H1 (cell line): Measurements from ENCODE around the gene DARS1. TPM values are rescaled to one million over a fixed set of nuclear protein-coding genes. Genes with fewer than 3 reads are reported as not detected.
A peak's percentile ranks its signal among the peaks of the same experiment; 100 is the strongest.

Source experiments
- CTCF ChIA-PET: fragments of 300-600 bp; sonication (Branson Sonifier 250); formaldehyde crosslinking; loops from one replicate; lab custom pipeline; 2021; ENCODE audit not compliant: partially characterized antibody; lab: Charles Lee
- POLR2A ChIA-PET: fragments of 300-600 bp; sonication (Branson Sonifier 250); formaldehyde crosslinking; loops from one replicate; lab custom pipeline; 2021; ENCODE audit warnings: inconsistent platforms; ENCODE audit not compliant: partially characterized antibody; lab: Charles Lee
- DNase-seq, 2 experiments: peaks; one replicate each; pipeline versions ENCODE4 v3.0.0 to v3.0.0-alpha.2; 2010 to 2022; ENCODE audit warnings: low spot score in 2 of 2, low read depth in 1 of 2, mixed read lengths in 1 of 2
- FAIRE-seq: peaks from 2 replicates; lab custom pipeline; 2011; peaks lifted over from hg19 to GRCh38; lab: Jason Lieb, UNC
- H2AFZ ChIP-seq: 2 replicates; pipeline ENCODE4 v1.8.1; 2012; ENCODE audit warnings: low read length, inconsistent platforms
- H2AK5ac ChIP-seq: 2 replicates; pipeline ENCODE4 v1.6.1; 2013; ENCODE audit warnings: low read depth, low read length
- H2BK120ac ChIP-seq: replicated peaks from 2 replicates; pipeline ENCODE3; 2013; ENCODE audit warnings: low read depth, low read length, inconsistent platforms
- H2BK12ac ChIP-seq: 2 replicates; pipeline ENCODE4 v1.6.1; 2013; ENCODE audit warnings: low read depth, low read length
- H2BK15ac ChIP-seq: 2 replicates; pipeline ENCODE4 v1.6.1; 2013; ENCODE audit warnings: low read length
- H2BK20ac ChIP-seq: 2 replicates; pipeline ENCODE4 v1.6.1; 2013; ENCODE audit warnings: low read length
- H2BK5ac ChIP-seq: 2 replicates; pipeline ENCODE4 v1.6.1; 2013; ENCODE audit warnings: low read depth, low read length
- H3K14ac ChIP-seq: 2 replicates; pipeline ENCODE4 v1.6.1; 2013; ENCODE audit warnings: inconsistent platforms; ENCODE audit not compliant: insufficient read length
- H3K18ac ChIP-seq: 2 replicates; pipeline ENCODE4 v1.6.1; 2013; ENCODE audit warnings: low read length; ENCODE audit errors: extremely low read depth
- H3K23ac ChIP-seq: 2 replicates; pipeline ENCODE4 v1.6.1; 2013; ENCODE audit warnings: inconsistent platforms; ENCODE audit not compliant: insufficient read length
- H3K23me2 ChIP-seq: 2 replicates; pipeline ENCODE4 v1.6.1; 2013; ENCODE audit warnings: low read depth, low read length
- H3K27ac ChIP-seq: 2 replicates; pipeline ENCODE4 v1.6.1; 2011; ENCODE audit warnings: low read depth, low read length, inconsistent platforms
- H3K27me3 ChIP-seq, 4 experiments: replicated peaks in 1 of 4; 1 replicate in 1 of 4; 2 replicates in 3 of 4; pipeline versions ENCODE4 v1.6.1 to v1.8.1; 2011 to 2013; ENCODE audit warnings: low read length in 3 of 4, mild to moderate bottlenecking in 3 of 4, inconsistent platforms in 2 of 4, mixed read lengths in 2 of 4, moderate library complexity in 1 of 4; ENCODE audit not compliant: control insufficient read depth in 3 of 4, insufficient read depth in 3 of 4; ENCODE audit errors: extremely low read depth in 1 of 4
- H3K36me3 ChIP-seq, 4 experiments: 2 replicates each; pipeline versions ENCODE4 v1.6.1 to v1.8.1; 2011 to 2013; ENCODE audit warnings: mild to moderate bottlenecking in 4 of 4, low read length in 3 of 4, moderate library complexity in 2 of 4, control low read depth in 1 of 4, inconsistent platforms in 1 of 4; ENCODE audit not compliant: insufficient read depth in 4 of 4, control insufficient read depth in 2 of 4
- H3K4ac ChIP-seq: replicated peaks from 2 replicates; pipeline ENCODE3; 2013; ENCODE audit warnings: low read length, low read depth, mixed read lengths, inconsistent platforms; ENCODE audit not compliant: insufficient read length
- H3K4me1 ChIP-seq, 4 experiments: replicated peaks in 1 of 4; 1 replicate in 1 of 4; 2 replicates in 3 of 4; pipeline versions ENCODE4 v1.6.1 to v1.8.1; 2011 to 2013; ENCODE audit warnings: low read length in 3 of 4, inconsistent platforms in 2 of 4, mixed read lengths in 1 of 4; ENCODE audit not compliant: insufficient read depth in 4 of 4, control insufficient read depth in 3 of 4
- H3K4me2 ChIP-seq, 2 experiments: 2 replicates each; pipeline versions ENCODE4 v1.6.1 to v1.8.1; 2011 to 2013; ENCODE audit warnings: low read depth in 2 of 2, low read length in 2 of 2, control low read depth in 1 of 2, inconsistent platforms in 1 of 2, mild to moderate bottlenecking in 1 of 2; ENCODE audit not compliant: insufficient read depth in 1 of 2
- H3K4me3 ChIP-seq, 4 experiments: fragments of 200-600, 300-600 bp in 1 of 4; sonication (generic), shearing (Covaris generic), sonication (Bioruptor Twin) in 1 of 4; 2 replicates each; pipeline versions ENCODE4 v1.5.1 to v1.8.1; 2011 to 2016; ENCODE audit warnings: low read length in 4 of 4, low read depth in 3 of 4, control low read depth in 2 of 4, inconsistent platforms in 2 of 4, mild to moderate bottlenecking in 2 of 4, mixed read lengths in 1 of 4, moderate library complexity in 1 of 4; ENCODE audit not compliant: insufficient read depth in 2 of 4; ENCODE audit errors: extremely low read depth in 1 of 4
- H3K56ac ChIP-seq: replicated peaks from 2 replicates; pipeline ENCODE3; 2013; ENCODE audit warnings: low read depth, mild to moderate bottlenecking, mixed read lengths, low read length, inconsistent platforms; ENCODE audit not compliant: insufficient read length
- H3K79me1 ChIP-seq: 2 replicates; pipeline ENCODE4 v1.6.1; 2013; ENCODE audit warnings: low read depth, low read length, control low read depth
- H3K79me2 ChIP-seq, 2 experiments: 2 replicates each; pipeline versions ENCODE4 v1.6.1 to v1.8.1; 2012 to 2013; ENCODE audit warnings: low read length in 2 of 2, mild to moderate bottlenecking in 2 of 2, inconsistent platforms in 1 of 2; ENCODE audit not compliant: insufficient read depth in 2 of 2, control insufficient read depth in 1 of 2
- H3K9ac ChIP-seq, 4 experiments: replicated peaks in 1 of 4; 1 replicate in 1 of 4; 2 replicates in 3 of 4; pipeline versions ENCODE4 v1.6.1 to v1.8.1; 2011 to 2013; ENCODE audit warnings: low read depth in 3 of 4, low read length in 3 of 4, control low read depth in 2 of 4, mild to moderate bottlenecking in 2 of 4, moderate library complexity in 2 of 4, inconsistent platforms in 1 of 4; ENCODE audit errors: extremely low read depth in 1 of 4
- H3K9me3 ChIP-seq, 2 experiments: 2 replicates each; pipeline versions ENCODE4 v1.6.1 to v1.8.1; 2012 to 2013; ENCODE audit warnings: mild to moderate bottlenecking in 2 of 2, moderate library complexity in 2 of 2, control low read depth in 1 of 2, inconsistent platforms in 1 of 2, low read depth in 1 of 2, low read length in 1 of 2, mixed read lengths in 1 of 2; ENCODE audit not compliant: insufficient read depth in 2 of 2
- H4K20me1 ChIP-seq, 2 experiments: replicated peaks in 1 of 2; 2 replicates each; pipeline versions ENCODE3 to v1.8.1; 2011 to 2013; ENCODE audit warnings: inconsistent platforms in 2 of 2, low read length in 2 of 2, mild to moderate bottlenecking in 1 of 2; ENCODE audit not compliant: insufficient read depth in 2 of 2, control insufficient read depth in 1 of 2
- H4K5ac ChIP-seq: 2 replicates; pipeline ENCODE4 v1.6.1; 2013; ENCODE audit warnings: low read length, low read depth, mixed read lengths, inconsistent platforms; ENCODE audit not compliant: insufficient read length
- H4K8ac ChIP-seq: 2 replicates; pipeline ENCODE4 v1.8.0; 2013; ENCODE audit warnings: mild to moderate bottlenecking, moderate library complexity, low read length, inconsistent platforms; ENCODE audit not compliant: insufficient read depth; ENCODE audit errors: extremely low read depth
- H4K91ac ChIP-seq: replicated peaks from 2 replicates; pipeline ENCODE3; 2013; ENCODE audit warnings: low read length, mixed read lengths, inconsistent platforms; ENCODE audit not compliant: insufficient read length
- ASH2L ChIP-seq: fragments of 200-600, 300-600 bp; sonication (generic); IDR thresholded peaks from one replicate; pipeline ENCODE4 v1.7.1; 2017; ENCODE audit warnings: low read length
- EP300 ChIP-seq, 2 experiments: IDR thresholded peaks; 1 replicate in 1 of 2; 2 replicates in 1 of 2; pipeline ENCODE4 v1.6.1; 2011 to 2012; ENCODE audit warnings: low read depth in 2 of 2, low read length in 2 of 2, mild to moderate bottlenecking in 2 of 2, borderline replicate concordance in 1 of 2, inconsistent platforms in 1 of 2, moderate library complexity in 1 of 2
- EZH2 ChIP-seq: fragments of 200-600 bp; sonication (generic); IDR thresholded peaks from 2 replicates; pipeline ENCODE4 v1.7.1; 2012; ENCODE audit warnings: low read depth, mild to moderate bottlenecking, moderate library complexity, low read length, inconsistent platforms; ENCODE audit not compliant: severe bottlenecking
- FOSL1 ChIP-seq: IDR thresholded peaks from 2 replicates; pipeline ENCODE4 v1.6.1; 2011; ENCODE audit warnings: mild to moderate bottlenecking, low read depth, low read length, moderate library complexity; ENCODE audit not compliant: insufficient read depth
- JUND ChIP-seq: IDR thresholded peaks from 2 replicates; pipeline ENCODE4 v1.6.1; 2011; ENCODE audit warnings: mild to moderate bottlenecking, improper control_type of control experiment, low read length
- PHF8 ChIP-seq: fragments of 200-600 bp; sonication (generic); conservative IDR thresholded peaks from 2 replicates; pipeline ENCODE4 v1.7.1; 2012; ENCODE audit warnings: low read depth, mild to moderate bottlenecking, inconsistent platforms, low read length, moderate library complexity
- POLR2AphosphoS5 ChIP-seq: IDR thresholded peaks from 2 replicates; pipeline ENCODE4 v1.6.1; 2011; ENCODE audit warnings: low read depth, low read length
- RXRA ChIP-seq: IDR thresholded peaks from 2 replicates; pipeline ENCODE4 v1.6.1; 2011; ENCODE audit warnings: low read depth, mild to moderate bottlenecking, low read length, moderate library complexity; ENCODE audit not compliant: insufficient read depth
- SIRT6 ChIP-seq: IDR thresholded peaks from one replicate; pipeline ENCODE4 v1.7.1; 2012; ENCODE audit warnings: low read length, inconsistent platforms
- TCF12 ChIP-seq: IDR thresholded peaks from 2 replicates; pipeline ENCODE4 v1.6.1; 2011; ENCODE audit warnings: low read depth, mild to moderate bottlenecking, low read length
- TEAD4 ChIP-seq: IDR thresholded peaks from 2 replicates; pipeline ENCODE4 v1.6.1; 2012; ENCODE audit warnings: low read depth, low read length, inconsistent platforms, mixed read lengths
- WGBS, 2 experiments: shearing (Covaris generic) in 1 of 2; methylation state at CpG; one replicate each; pipeline versions ENCODE4 v1.1.6 to v1.1.7; 2013 to 2015; ENCODE audit warnings: low lambda C conversion rate in 2 of 2, mixed read lengths in 2 of 2, inconsistent platforms in 1 of 2, low coverage in 1 of 2, missing lambda C conversion rate in 1 of 2; ENCODE audit not compliant: insufficient replicate concordance in 2 of 2, insufficient coverage in 1 of 2, insufficient read length in 1 of 2; ENCODE audit errors: extremely low coverage in 1 of 2, missing lambda C conversion rate in 1 of 2; 5-methylcytosine and 5-hydroxymethylcytosine counted together
- polyA plus RNA-seq, 7 experiments: library from polyadenylated mRNA; depleted of rRNA in 3 of 7; stranded (reverse) in 5 of 7; unstranded in 2 of 7; fragments of >200 nt in 5 of 7; fragments of 200-250 nt in 2 of 7; gene quantifications; 1 replicate in 5 of 7; 2 replicates in 1 of 7; 4 replicates in 1 of 7; pipeline versions ENCODE4 v1.2.1 to v1.2.3, GENCODE V29; 2011 to 2013; ENCODE audit warnings: missing spikeins in 2 of 7, mixed read lengths in 2 of 7
- total RNA-seq: library from RNA; stranded (reverse); fragmentation: NEBNext Ultra II Directional; extraction: Animal tissue kit (Norgen Biotek cat#: 25700); gene quantifications from 2 replicates; pipeline ENCODE4 v1.2.1, GENCODE V29; 2021
- TF ChIP-seq, protein P1 (sequence below): IDR thresholded peaks from 2 replicates; pipeline ENCODE4 v1.6.1; 2012; ENCODE audit warnings: inconsistent platforms

Gene DARS1
- total and polyA plus RNA-seq, 2 of the 8 experiments (the other 6 are each of a cell fraction or from before 2014, with no cell fraction given) = 61.7 to 85.9 TPM

GRCh38 chr2:135985826-135986393 is 484 bp upstream of the DARS1 start:
- H4K5ac ChIP-seq = peak overlapping the region; percentile 55
- H2BK15ac ChIP-seq = no peak overlapping the region
- H3K79me1 ChIP-seq = no peaks in the 10 kb centered on the region; the same call in 1 of the 2 replicates
- peak overlapping the region; percentile 69 to 77 for H3K4me2 ChIP-seq
- H3K56ac ChIP-seq = no peak overlapping the region
- no peak overlapping the region for H2BK20ac ChIP-seq
- no peak overlapping the region for H2BK120ac ChIP-seq
- no peak overlapping the region for H4K91ac ChIP-seq
- H3K36me3 ChIP-seq = peaks cover 0 to 16% (median 7%) of the 10 kb centered on the region in 4 experiments; a peak in 5 of 8 replicates
- no peak overlapping the region for H3K14ac ChIP-seq
- no peak overlapping the region; the same call in 1 of the 2 replicates for H2AK5ac ChIP-seq
- H3K23ac ChIP-seq = no peak overlapping the region
- peak overlapping the region; percentile 96; the same call in 1 of the 2 replicates for H4K8ac ChIP-seq
- no peak for DNase-seq
- H3K27ac ChIP-seq = peak overlapping the region; percentile 97
- H3K9me3 ChIP-seq = no peaks in the 10 kb centered on the region
- peaks cover 3 to 26% of the 10 kb centered on the region in 2 experiments for H3K79me2 ChIP-seq
- H3K9ac ChIP-seq = peak overlapping the region; percentile 45 to 92 (median 78)
- no peak overlapping the region for H3K4ac ChIP-seq
- no peaks in the 10 kb centered on the region for H3K27me3 ChIP-seq
- peaks cover 0 to 5% (median 4%) of the 10 kb centered on the region in 4 experiments; a peak in 5 of 7 replicates for H3K4me1 ChIP-seq
- peak overlapping the region; percentile 57 for H2BK5ac ChIP-seq
- peak overlapping the region; percentile 96 for H2AFZ ChIP-seq
- H3K4me3 ChIP-seq = peak overlapping the region; percentile 22 to 96 (median 91)
- 36% methylated on average over 19 of the region's 19 CpGs; no CpG with 5 or more reads in 1 of the 2 experiments for WGBS, 2 experiments
- FAIRE-seq = no peak
- ChIA-PET POLR2A (interaction anchor here (1.0 to 1.6 kb wide), 8 partner anchors 9 to 110 kb away, joined by 3 to 8 read pairs (median 4); partner anchors contain the start of gene MCM6), CTCF (interaction anchor here (0.6 to 2.2 kb wide), 6 partner anchors 11 to 423 kb away, joined by 3 to 9 read pairs (median 3); no protein-coding TSS in a partner anchor)
- H3K23me2 ChIP-seq = peaks cover 5% of the 10 kb centered on the region
- H4K20me1 ChIP-seq = peaks cover 0 to 2% of the 10 kb centered on the region in 2 experiments
- peak overlapping the region; percentile 65; the same call in 1 of the 2 replicates for H2BK12ac ChIP-seq
- H3K18ac ChIP-seq = peak overlapping the region; percentile 89; the same call in 1 of the 2 replicates
- TF ChIP-seq TEAD4 (no peak), PHF8 (no peak), JUND (no peak), EP300 (IDR thresholded peaks at IDR 0.05; ENCODE audit: borderline replicate concordance in 1 of 2, low read depth in 2 of 2, low read length in 2 of 2) (no peak), FOSL1 (no peak), SIRT6 (no peak), EZH2 (no peak), TCF12 (no peak), ASH2L (peak; percentile 48), POLR2AphosphoS5 (0 out of 2 replicates have a peak, but pooled peaks have one; percentile 52), RXRA (no peak)
- TF ChIP-seq, protein P1, sequence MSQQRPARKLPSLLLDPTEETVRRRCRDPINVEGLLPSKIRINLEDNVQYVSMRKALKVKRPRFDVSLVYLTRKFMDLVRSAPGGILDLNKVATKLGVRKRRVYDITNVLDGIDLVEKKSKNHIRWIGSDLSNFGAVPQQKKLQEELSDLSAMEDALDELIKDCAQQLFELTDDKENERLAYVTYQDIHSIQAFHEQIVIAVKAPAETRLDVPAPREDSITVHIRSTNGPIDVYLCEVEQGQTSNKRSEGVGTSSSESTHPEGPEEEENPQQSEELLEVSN = peak; percentile 98
